ENCODE measurements around the gene DNMT3L.

GRCh38 chr21:44273046-44273445, 11.3 kb upstream of the DNMT3L start:
- TF ChIP-seq CTCF (IDR thresholded peaks at IDR 0.05), result no peak
- no peak for TF ChIP-seq POLR2A (IDR thresholded peaks at IDR 0.05)
